Breast epithelium (tissue), 3 donors: ENCODE data around the gene HELZ.

Source experiments
- POLR2A ChIP-seq: fragments of 450-650 bp; IDR thresholded peaks from one replicate; pipeline ENCODE4 v1.6.1; 2016; ENCODE audit warnings: antibody characterized with exemption, mild to moderate bottlenecking, moderate library complexity
- TF ChIP-seq, protein P1 (sequence below), 3 donors: fragments of 450-650 bp; IDR thresholded peaks; one replicate each; pipeline ENCODE4 v1.5.1; 2016 to 2017; ENCODE audit warnings: antibody characterized with exemption in 3 of 3, mild to moderate bottlenecking in 3 of 3, moderate library complexity in 3 of 3

DNA sequence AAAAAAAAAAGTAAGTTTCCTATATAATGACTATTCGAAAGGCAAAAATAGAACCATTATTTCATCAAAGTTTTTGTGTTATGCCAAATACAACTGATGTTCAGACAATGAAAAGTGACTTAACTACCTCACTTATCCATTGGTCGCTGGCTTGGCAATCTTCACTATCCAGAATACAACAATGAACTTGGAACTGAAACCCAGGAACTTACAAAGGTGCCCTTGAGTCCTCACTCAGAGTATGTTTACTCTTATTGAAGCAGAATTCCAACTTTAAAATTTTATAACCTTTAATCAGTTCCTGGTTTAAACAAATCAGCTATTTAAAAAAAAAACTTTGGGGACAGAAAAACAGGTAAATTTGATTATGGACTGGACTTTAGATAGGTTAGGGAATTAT, 34.1 kb downstream of the HELZ start:
- no peak for TF ChIP-seq POLR2A
- TF ChIP-seq, protein P1, sequence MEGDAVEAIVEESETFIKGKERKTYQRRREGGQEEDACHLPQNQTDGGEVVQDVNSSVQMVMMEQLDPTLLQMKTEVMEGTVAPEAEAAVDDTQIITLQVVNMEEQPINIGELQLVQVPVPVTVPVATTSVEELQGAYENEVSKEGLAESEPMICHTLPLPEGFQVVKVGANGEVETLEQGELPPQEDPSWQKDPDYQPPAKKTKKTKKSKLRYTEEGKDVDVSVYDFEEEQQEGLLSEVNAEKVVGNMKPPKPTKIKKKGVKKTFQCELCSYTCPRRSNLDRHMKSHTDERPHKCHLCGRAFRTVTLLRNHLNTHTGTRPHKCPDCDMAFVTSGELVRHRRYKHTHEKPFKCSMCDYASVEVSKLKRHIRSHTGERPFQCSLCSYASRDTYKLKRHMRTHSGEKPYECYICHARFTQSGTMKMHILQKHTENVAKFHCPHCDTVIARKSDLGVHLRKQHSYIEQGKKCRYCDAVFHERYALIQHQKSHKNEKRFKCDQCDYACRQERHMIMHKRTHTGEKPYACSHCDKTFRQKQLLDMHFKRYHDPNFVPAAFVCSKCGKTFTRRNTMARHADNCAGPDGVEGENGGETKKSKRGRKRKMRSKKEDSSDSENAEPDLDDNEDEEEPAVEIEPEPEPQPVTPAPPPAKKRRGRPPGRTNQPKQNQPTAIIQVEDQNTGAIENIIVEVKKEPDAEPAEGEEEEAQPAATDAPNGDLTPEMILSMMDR (IDR thresholded peaks at IDR 0.05): no peak
